Effector memory CD8-positive, alpha-beta T cell (primary cell): ENCODE measurements around the gene C7orf25.
"Not testable (repeated sequence)": the region's sequence is repeated elsewhere in the genome, so short reads cannot be mapped to it uniquely, and the experiment has no call there.

Experiments
- ATAC-seq: fragments of 150-1000 bp; cut with Tn5 transposase; replicated peaks from 2 replicates; pipeline ENCODE4 v1.10.0; 2021; ENCODE audit warnings: mild to moderate bottlenecking, moderate library complexity
- DNase-seq, 3 experiments: peaks; one replicate each; pipeline ENCODE4 v3.0.0; 2021
- H3K27ac Mint-ChIP-seq, 2 donors: one replicate each; pipeline ENCODE4 v1.8.0; 2022; ENCODE audit warnings: mild to moderate bottlenecking in 2 of 2, mixed read lengths in 2 of 2, moderate library complexity in 2 of 2
- H3K27me3 Mint-ChIP-seq, 2 donors: one replicate each; pipeline ENCODE4 v1.8.0; 2022; ENCODE audit warnings: mixed read lengths in 2 of 2
- H3K36me3 Mint-ChIP-seq: one replicate; pipeline ENCODE4 v1.8.0; 2022; ENCODE audit warnings: mild to moderate bottlenecking, moderate library complexity, mixed read lengths; ENCODE audit not compliant: insufficient read depth
- H3K4me1 Mint-ChIP-seq, 2 donors: one replicate each; pipeline ENCODE4 v1.8.0; 2022; ENCODE audit warnings: low read depth in 2 of 2, mixed read lengths in 2 of 2
- H3K4me3 Mint-ChIP-seq, 2 donors: one replicate each; pipeline ENCODE4 v1.8.0; 2022; ENCODE audit warnings: mild to moderate bottlenecking in 2 of 2, mixed read lengths in 2 of 2, moderate library complexity in 2 of 2
- H3K9me3 Mint-ChIP-seq, 2 donors: one replicate each; pipeline ENCODE4 v1.8.0; 2022; ENCODE audit warnings: mixed read lengths in 2 of 2

The C7orf25 gene

DNA sequence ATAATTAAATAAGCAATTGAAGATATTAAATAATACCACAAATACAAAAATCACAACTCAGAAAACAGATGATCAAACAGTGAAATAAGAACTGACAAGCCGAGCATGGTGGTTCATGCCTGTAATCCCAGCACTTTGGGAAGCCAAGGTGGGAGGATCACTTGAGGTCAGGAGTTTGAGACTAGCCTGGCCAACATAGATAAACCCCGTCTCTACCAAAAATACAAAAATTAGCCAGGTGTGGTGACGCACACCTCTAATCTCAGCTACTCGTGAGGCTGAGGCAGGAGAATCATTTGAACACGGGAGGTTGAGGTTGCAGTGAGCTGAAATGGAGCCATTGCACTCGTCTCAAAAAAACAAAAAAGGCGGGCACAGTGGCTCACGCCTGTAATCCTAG is 26.7 kb downstream of the C7orf25 start:
- ATAC-seq, H3K36me3 Mint-ChIP-seq, H3K27ac Mint-ChIP-seq, H3K9me3 Mint-ChIP-seq, DNase-seq, H3K4me3 Mint-ChIP-seq: not testable (repeated sequence)
- peaks cover 9 to 15% of the 10 kb centered on the region in 2 donors for H3K4me1 Mint-ChIP-seq
- H3K27me3 Mint-ChIP-seq = peaks cover 11 to 23% of the 10 kb centered on the region in 2 donors

GRCh38 chr7:42883950-42884349 is 27.9 kb downstream of the C7orf25 start:
- peaks cover 11 to 24% of the 10 kb centered on the region in 2 donors for H3K27me3 Mint-ChIP-seq
- H3K9me3 Mint-ChIP-seq = no peaks in the 10 kb centered on the region
- peaks cover 7% of the 10 kb centered on the region for H3K36me3 Mint-ChIP-seq
- H3K4me3 Mint-ChIP-seq = no peak overlapping the region
- peaks cover 5 to 13% of the 10 kb centered on the region in 2 donors for H3K4me1 Mint-ChIP-seq
- H3K27ac Mint-ChIP-seq = no peak overlapping the region
- DNase-seq = no peak
- ATAC-seq = no peak

DNA sequence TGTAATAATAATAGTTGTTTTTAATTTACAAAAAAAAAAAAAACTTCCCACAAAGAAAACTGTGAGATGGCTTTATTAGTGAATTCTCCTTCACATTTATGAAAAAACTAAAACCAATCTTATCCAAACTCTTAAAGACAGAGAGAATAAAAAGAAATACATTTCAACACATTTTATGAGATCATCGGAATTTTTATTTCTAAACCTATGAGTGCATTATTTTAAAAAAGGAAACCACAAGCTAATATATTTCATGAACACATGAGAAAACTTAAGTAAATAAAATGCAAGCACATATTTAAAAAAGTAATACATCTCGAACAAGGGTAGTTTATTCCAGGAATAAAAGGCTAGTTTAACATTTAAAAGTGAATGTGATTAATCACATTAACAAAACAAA is 31.5 kb downstream of the C7orf25 start:
- H3K4me3 Mint-ChIP-seq = no peak overlapping the region

GRCh38 chr7:42878303-42878702 is 33.6 kb downstream of the C7orf25 start:
- peaks cover 25 to 27% of the 10 kb centered on the region in 2 donors for H3K27me3 Mint-ChIP-seq
- H3K36me3 Mint-ChIP-seq = no peaks in the 10 kb centered on the region
- ATAC-seq (no peak), DNase-seq (no peak)
- no peaks in the 10 kb centered on the region for H3K4me1 Mint-ChIP-seq
- no peak overlapping the region for H3K4me3 Mint-ChIP-seq
- H3K9me3 Mint-ChIP-seq = no peaks in the 10 kb centered on the region
- H3K27ac Mint-ChIP-seq = no peak overlapping the region

More for the DNA sequence above, 31.5 kb downstream of the C7orf25 start:
- Mint-ChIP-seq H3K36me3 (no peaks in the 10 kb centered on the region), H3K4me1 (no peaks in the 10 kb centered on the region), H3K9me3 (no peaks in the 10 kb centered on the region), H3K27me3 (peaks cover 4 to 20% of the 10 kb centered on the region in 2 donors), H3K27ac (no peak overlapping the region)
- DNase-seq = no peak
- no peak for ATAC-seq

DNA sequence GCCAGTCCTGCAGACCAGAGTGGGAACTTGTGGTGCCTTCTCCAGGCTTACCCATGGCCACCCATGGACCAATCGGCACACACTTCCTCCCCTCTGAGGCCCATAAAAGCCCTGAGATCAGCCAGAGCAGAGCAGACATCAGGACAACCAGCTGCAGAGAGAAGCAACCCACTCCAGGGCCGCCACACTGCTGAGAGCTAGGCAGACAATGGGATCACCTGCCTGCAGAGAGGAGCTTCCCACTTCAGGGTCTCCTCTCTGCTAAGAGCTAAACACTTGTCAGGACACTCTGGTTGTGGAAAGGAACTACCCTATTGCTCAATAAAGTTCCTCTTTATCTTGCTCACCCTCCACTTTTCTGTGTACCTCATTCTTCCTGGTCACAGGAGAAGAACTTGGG is 34.0 kb downstream of the C7orf25 start:
- Mint-ChIP-seq H3K4me3 (no peak overlapping the region), H3K27ac (no peak overlapping the region), H3K27me3 (peaks cover 27 to 32% of the 10 kb centered on the region in 2 donors), H3K9me3 (no peaks in the 10 kb centered on the region), H3K4me1 (no peaks in the 10 kb centered on the region), H3K36me3 (no peaks in the 10 kb centered on the region)
- DNase-seq (no peak), ATAC-seq (no peak)

DNA sequence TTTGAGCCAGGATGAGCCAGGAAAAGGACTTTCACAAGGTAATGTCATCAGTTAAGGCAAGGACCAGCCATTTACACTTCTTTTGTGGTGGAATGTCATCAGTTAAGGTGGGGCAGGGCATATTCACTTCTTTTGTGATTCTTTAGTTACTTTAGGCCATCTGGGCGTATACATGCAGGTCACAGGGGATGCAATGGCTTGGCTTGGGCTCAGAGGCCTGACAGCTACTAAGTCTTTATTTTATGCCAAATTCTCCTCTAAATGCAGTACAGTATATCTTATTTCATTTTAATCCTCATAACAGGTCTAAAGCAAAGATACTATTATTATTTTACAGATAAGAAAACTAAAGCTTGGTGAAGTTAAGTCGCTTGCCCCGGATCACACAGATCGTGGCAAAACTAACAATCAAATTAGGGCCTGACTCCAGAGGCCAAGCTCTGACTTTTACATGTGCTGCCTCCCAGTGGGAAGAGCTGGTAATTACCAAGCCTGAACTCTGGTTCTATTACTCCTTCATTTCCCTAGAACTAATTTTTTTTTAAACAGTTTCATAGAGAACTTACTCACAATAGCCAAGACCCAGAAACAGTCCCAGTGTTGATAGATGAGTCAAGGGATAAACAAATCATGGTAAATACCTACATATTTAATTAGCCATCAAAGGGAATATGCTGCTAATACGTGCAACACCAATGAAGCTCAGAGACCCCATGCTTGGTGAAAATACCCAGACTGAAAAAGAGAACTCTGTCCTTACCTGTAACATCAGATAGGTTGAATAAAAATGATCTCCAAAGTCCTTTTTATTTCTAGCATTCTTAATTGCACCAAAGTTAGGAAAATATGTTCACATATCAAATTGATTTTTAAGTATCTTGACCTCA is 35.4 kb downstream of the C7orf25 start:
- H3K27me3 Mint-ChIP-seq = peaks cover 27 to 35% of the 10 kb centered on the region in 2 donors
- no peak overlapping the region for H3K4me3 Mint-ChIP-seq
- no peaks in the 10 kb centered on the region for H3K36me3 Mint-ChIP-seq
- no peaks in the 10 kb centered on the region for H3K9me3 Mint-ChIP-seq
- ATAC-seq (no peak), DNase-seq (peak; percentile 13 to 42 (median 22))
- H3K27ac Mint-ChIP-seq = no peak overlapping the region
- no peaks in the 10 kb centered on the region for H3K4me1 Mint-ChIP-seq

- Mint-ChIP-seq H3K27me3 (peaks cover 21 to 69% of the 10 kb centered on the region in 2 donors), H3K9me3 (peaks cover 1 to 10% of the 10 kb centered on the region in 2 donors), H3K4me1 (no peaks in the 10 kb centered on the region), H3K4me3 (no peak overlapping the region), H3K36me3 (no peaks in the 10 kb centered on the region), H3K27ac (no peak overlapping the region)
- ATAC-seq (no peak), DNase-seq (no peak)
Measured at GRCh38 chr7:42869131-42870020, 42.5 kb downstream of the C7orf25 start.

- Mint-ChIP-seq H3K36me3 (no peaks in the 10 kb centered on the region), H3K9me3 (peaks cover 1 to 14% of the 10 kb centered on the region in 2 donors), H3K4me3 (no peak overlapping the region)
Measured at GRCh38 chr7:42868480-42868879, 43.4 kb downstream of the C7orf25 start.

More at GRCh38 chr7:42868480-42868879, 43.4 kb downstream of the C7orf25 start:
- Mint-ChIP-seq H3K4me1 (no peaks in the 10 kb centered on the region), H3K27ac (no peak overlapping the region), H3K27me3 (peaks cover 30 to 69% of the 10 kb centered on the region in 2 donors)
- DNase-seq = no peak
- no peak for ATAC-seq
